HG02678 (cell line): Measurements from ENCODE around the gene SRP72.
A peak's percentile ranks its signal among the peaks of the same experiment; 100 is the strongest.
"Not testable (repeated sequence)": the region's sequence is repeated elsewhere in the genome, so short reads cannot be mapped to it uniquely, and the experiment has no call there.

Experiments
- ATAC-seq: cut with Tn5 transposase; IDR thresholded peaks from one replicate; pipeline ENCODE4 v1.9.1; 2021; ENCODE audit warnings: mild to moderate bottlenecking, moderate library complexity; ENCODE audit not compliant: unreplicated experiment

Gene SRP72

GRCh38 chr4:56464581-56464980 is 2.8 kb upstream of the SRP72 start:
- ATAC-seq = no peak

- no peak for ATAC-seq
Measured at GRCh38 chr4:56465599-56466295, 1.7 kb upstream of the SRP72 start.

GRCh38 chr4:56466296-56466761 is 1.1 kb upstream of the SRP72 start:
- ATAC-seq = not testable (repeated sequence)

GRCh38 chr4:56466910-56467283 is 520 bp upstream of the SRP72 start:
- no peak for ATAC-seq

GRCh38 chr4:56468097-56468422 is 643 bp downstream of the SRP72 start:
- ATAC-seq = peak; percentile 52

GRCh38 chr4:56469489-56470210 is 2.2 kb downstream of the SRP72 start:
- no peak for ATAC-seq

- peak; percentile 98 for ATAC-seq
Measured at GRCh38 chr4:56475917-56476316, 8.5 kb downstream of the SRP72 start.

- ATAC-seq = no peak
Measured at GRCh38 chr4:56477192-56477702, 9.8 kb downstream of the SRP72 start.

GRCh38 chr4:56480691-56481090 is 13.3 kb downstream of the SRP72 start:
- ATAC-seq = no peak

- no peak for ATAC-seq
Measured at GRCh38 chr4:56496241-56496640, 28.8 kb downstream of the SRP72 start.

GRCh38 chr4:56505269-56506130 is 38.1 kb downstream of the SRP72 start, which contains the start of gene ARL9:
Gene ARL9, plus strand, starts transcription at chr4:56505791. Its CDS starts 72 bp downstream, at chr4:56505863.
- ATAC-seq = peak; percentile 77

GRCh38 chr4:56511098-56511497 is 43.7 kb downstream of the SRP72 start:
- ATAC-seq = no peak

GRCh38 chr4:56512166-56512565 is 44.7 kb downstream of the SRP72 start:
- no peak for ATAC-seq

GRCh38 chr4:56513517-56513916 is 46.1 kb downstream of the SRP72 start:
- ATAC-seq = no peak

- ATAC-seq = peak; percentile 93
Measured at GRCh38 chr4:56530269-56531148, 63.1 kb downstream of the SRP72 start.

- ATAC-seq = no peak
Measured at GRCh38 chr4:56531149-56531770, 63.8 kb downstream of the SRP72 start.

GRCh38 chr4:56531823-56532222 is 64.4 kb downstream of the SRP72 start:
- ATAC-seq = no peak

GRCh38 chr4:56532239-56532638 is 64.8 kb downstream of the SRP72 start:
- ATAC-seq = no peak

GRCh38 chr4:56535915-56536314 is 68.5 kb downstream of the SRP72 start:
- ATAC-seq = no peak

- ATAC-seq = no peak
Measured at GRCh38 chr4:56537147-56537546, 69.7 kb downstream of the SRP72 start.
